NCI-H82 (cell line): ENCODE data around the gene CNTROB.

Experiments used
- DNase-seq: peaks from one replicate; lab custom pipeline; 2025; lab: John Stamatoyannopoulos, UW

CNTROB gene

DNA sequence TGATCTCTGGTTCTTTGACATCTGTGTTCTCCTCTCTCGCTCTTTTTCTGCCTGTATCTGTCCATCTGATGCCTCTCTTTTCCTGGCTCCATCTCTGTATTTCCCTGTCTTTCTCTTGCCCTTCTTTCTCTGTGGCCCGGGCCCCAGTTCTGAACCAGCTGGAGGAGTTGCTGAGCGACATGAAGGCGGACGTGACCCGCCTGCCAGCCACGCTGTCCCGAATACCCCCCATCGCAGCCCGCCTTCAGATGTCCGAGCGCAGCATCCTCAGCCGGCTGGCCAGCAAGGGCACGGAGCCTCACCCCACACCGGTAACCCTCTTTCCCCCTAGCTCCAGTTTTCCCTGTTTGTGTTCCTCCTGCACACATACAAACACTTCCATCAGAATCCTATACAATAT is 21.7 kb upstream of the CNTROB start:
- no peak for DNase-seq

DNA sequence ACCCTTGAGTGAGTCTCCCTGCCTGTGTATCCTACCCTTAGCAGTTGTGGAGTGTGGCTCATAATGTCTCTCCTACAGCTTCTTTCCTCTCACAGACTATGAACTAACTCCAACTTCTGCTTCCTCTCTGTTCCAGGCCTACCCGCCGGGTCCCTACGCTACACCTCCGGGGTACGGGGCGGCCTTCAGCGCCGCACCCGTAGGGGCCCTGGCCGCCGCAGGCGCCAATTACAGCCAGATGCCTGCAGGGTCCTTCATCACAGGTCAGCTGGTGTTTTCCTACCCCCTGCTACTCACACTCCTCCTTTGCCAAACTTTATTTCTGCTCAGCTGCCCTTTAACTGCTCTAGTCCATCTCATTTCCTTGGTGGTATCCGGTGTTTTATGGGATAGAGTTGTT is 21.3 kb upstream of the CNTROB start:
- DNase-seq: no peak

DNA sequence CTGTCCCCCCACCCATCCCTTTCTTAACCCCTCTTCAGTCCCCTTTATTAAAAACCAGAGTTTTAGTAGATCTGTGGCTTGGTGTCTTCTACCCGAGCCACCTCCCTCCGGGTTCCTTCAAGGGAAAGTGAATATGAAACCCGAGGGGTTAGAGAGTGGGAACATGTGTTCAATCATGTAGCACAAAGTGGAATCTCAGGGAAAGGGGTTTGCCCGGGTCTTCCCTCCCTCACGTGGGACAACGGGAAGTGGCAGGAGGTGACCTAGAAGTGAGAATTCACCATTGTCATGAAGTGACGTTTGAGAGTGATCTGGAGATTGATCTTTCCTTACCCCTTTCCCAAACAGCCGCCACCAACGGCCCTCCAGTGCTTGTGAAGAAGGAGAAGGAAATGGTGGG is 20.9 kb upstream of the CNTROB start:
- DNase-seq: no peak

- DNase-seq: peak; percentile 90
Measured at GRCh38 chr17:7912927-7913524, 19.0 kb upstream of the CNTROB start.

DNA sequence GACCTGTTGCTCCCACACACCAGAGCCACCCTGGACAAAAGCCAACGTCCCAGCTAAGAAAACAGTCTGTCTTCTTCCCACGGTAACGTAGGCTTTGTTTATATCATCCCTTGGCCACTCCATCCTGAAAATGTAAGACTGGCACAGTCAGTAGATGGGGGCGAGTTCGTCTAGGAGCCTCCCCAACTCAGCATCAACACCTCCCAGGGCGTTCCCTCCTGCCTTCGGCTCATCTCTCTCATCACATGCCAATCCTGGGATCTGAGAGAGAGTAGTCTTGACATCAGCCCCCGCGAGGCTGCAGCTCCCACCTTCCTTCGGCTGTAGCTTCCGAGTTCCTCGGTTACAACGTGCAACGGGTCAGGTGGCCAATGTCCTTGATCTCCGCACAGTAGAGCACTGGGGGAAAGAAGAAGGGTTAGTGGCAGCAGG is 16.8 kb upstream of the CNTROB start:
- DNase-seq: no peak

GRCh38 chr17:7915611-7916384 is 16.2 kb upstream of the CNTROB start, which contains the start of gene RNF227:
TSS of gene RNF227 (minus strand) at chr17:7916289. CDS start at chr17:7916195, 94 bp downstream.
- DNase-seq: peak; percentile 98

- DNase-seq: no peak
Measured at GRCh38 chr17:7916385-7916682, 15.7 kb upstream of the CNTROB start.

GRCh38 chr17:7916808-7917207 is 15.2 kb upstream of the CNTROB start:
- no peak for DNase-seq

DNA sequence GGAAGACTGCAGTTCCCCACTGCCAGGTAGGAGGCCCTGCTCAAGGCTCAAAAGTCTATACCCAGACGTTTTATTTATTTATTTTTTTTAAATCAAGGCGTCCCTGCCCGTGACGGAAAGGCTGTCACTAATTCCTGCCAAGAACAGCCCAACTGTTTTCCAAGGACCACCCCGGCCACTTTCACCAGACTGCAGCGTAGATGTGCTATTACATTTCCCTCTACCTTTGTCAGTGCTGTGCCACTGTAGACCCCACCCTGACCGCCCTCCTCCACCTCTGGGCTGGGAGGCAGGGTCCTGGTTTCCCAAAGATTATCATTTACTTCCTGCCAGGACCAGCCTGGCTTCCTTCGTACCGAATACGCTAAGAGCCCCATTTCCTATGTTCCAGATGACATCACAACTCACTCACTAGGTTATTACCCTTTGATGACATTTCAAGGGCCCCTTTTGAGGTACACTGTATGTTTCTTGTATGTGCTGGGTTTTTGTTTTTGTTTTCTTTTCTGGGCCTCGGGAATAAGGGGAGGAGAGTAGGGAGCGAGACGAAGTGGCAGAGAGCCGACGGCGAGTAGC is 9.6 kb upstream of the CNTROB start:
- DNase-seq: no peak

- no peak for DNase-seq
Measured at GRCh38 chr17:7922845-7923628, 9.0 kb upstream of the CNTROB start.

DNA sequence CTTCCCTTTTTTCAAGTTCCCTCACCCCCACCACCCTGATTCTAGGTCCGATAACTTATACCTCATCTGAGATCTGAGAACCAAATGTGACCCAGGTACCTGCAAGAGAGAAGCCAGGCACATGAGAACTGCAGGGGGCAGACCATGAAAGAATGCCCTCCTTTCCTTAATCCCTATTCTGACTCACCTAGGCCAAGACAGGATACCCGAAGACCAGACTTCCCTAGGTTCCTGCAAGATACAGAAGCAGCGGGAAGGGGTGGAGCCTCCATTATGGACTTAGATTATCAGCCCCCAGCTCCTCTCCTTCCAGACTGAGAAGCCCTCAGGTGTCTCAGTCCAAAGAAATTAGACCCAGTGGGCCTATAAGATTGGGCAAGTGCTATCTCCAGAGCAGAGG is 4.4 kb upstream of the CNTROB start:
- no peak for DNase-seq

DNA sequence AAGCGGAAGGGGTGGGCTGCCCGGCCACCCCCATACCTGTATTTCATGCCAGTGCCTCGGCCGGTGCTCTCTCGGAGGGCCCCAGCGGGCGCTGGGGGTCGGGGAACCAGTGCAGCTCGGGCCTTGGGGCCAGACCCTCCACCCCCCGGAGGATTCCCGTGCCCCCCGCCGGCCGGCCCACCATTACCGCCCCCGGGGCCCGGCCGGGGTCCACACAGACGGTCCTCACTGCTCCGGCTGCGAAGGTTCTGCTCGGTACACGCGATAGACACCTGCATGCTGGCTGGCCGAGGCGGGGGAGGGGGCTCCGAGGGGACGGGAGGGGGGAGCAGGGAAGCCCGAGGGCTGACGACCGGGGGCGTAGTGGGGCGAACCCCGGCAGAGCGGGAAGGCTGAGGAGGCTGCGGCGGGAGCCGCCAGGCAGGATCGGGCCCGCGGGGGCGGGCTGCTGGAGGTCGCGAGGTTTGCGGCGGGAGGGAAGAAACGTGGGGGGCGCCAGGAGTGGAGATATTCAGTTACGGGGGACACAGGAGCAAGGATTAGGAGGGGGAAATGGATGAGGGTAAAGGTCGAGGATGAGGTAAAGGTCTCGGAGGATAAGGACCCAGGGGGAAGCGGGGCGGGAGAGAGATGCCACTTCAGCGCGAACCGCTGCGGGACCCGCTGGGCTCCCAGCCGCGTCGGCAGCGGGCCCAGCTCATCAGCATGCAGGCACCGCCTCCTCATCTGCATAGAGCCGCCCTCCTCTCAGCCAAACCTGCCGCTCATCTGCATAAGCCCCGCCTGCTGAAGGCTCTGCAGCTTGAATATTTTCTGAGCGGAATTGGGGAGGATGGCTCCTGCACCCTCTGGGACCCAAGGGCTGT is 2.6 kb upstream of the CNTROB start, which contains the start of gene KCNAB3:
Gene KCNAB3 (minus strand): TSS at position 699 of the 866 bp plus-strand sequence. CDS start 421 bp downstream, at position 278.
- peak; percentile 95 for DNase-seq

DNA sequence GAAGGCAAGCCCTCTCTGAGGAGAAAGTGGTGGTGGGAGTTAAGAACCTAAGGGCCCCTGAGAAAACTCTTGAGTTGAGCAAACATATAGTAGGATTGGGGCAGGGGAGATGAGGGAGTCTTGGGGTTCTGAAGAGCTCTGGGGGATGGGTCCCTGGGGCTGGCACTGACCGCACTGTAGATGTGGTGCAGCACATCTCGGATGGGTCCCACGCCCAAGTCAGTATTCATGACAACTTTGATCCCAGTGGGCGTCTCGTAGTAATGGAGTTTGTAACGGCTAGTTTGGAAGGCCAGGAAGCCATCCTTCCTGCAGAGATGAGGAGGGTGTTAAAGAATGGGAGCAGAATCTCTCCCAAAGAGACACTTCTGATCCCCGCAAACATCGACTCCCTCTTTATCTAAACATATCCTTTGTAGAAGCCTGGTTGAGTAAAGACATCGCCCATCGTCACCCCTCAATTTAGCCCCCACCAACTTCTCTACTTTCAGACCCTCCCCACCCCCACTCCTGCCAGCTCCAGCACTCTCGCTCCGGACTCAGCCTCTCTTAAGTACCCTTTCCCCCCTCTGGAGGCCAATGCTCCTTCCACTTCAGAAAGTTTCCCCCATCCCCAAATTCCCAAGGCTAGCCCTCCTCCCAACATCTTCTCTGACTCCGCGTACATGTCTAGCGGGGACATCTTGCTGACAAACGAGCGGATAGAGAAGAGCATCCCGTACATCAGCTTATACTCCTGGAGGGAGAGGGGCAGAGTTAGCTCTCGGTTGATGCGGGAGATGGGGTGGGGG is 970 bp upstream of the CNTROB start:
- DNase-seq: peak; percentile 67

DNA sequence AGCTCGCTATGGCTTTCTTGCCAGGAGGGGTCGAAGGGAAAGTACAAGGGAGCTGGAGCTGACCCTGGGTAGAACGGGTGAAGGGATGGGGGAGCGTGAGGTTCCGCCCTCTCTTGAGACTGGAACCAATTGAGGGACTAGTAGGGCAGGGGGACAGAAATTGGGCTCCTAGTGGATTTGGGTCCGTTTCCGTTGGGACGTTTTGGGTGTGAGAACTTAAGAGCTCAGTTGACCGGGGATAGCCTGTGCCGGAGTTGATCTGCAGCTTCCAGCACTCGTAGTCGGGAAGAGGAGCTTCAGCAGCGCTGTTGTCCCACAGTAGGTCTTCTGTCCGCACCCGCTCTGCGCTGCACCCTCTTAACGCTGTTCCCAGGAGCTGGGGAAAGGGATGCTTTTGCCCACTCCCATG is 481 bp downstream of the CNTROB start:
- peak; percentile 73 for DNase-seq

DNA sequence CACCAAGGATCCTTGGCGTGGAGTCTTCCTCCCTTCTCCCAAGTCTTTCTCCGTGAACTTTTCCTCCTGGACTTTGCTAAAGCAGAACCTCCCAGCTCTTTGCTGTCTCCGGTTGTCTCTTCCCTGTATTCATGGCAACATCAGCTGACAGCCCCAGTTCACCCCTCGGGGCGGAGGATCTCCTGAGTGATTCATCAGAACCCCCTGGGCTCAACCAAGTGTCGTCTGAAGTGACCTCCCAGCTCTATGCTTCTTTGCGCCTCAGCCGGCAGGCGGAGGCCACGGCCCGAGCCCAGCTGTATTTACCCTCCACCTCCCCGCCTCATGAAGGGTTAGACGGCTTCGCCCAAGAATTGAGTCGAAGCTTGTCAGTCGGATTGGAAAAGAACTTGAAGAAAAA is 943 bp downstream of the CNTROB start:
- peak; percentile 71 for DNase-seq

GRCh38 chr17:7935859-7936258 is 3.9 kb downstream of the CNTROB start:
- no peak for DNase-seq

- no peak for DNase-seq
Measured at GRCh38 chr17:7940034-7940433, 8.0 kb downstream of the CNTROB start.

DNA sequence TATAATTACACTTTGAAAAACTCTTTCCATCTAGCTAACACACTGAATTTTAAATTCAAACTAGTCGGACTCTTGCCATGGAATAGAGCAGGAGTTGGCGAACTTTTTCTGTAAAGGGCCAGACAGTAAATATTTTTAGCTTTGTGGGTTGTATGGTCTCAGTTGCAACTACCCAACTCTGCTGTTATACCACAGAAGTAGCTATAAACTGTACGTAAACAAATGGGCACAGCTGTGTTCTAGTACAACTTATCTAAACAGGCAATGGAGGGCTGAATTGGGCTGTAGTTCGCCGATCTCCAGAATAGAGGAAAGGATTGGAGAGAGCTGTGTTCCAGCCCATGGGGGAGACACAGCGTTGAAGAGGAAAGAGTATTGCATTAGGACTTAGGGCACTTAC is 8.7 kb downstream of the CNTROB start:
- no peak for DNase-seq

DNA sequence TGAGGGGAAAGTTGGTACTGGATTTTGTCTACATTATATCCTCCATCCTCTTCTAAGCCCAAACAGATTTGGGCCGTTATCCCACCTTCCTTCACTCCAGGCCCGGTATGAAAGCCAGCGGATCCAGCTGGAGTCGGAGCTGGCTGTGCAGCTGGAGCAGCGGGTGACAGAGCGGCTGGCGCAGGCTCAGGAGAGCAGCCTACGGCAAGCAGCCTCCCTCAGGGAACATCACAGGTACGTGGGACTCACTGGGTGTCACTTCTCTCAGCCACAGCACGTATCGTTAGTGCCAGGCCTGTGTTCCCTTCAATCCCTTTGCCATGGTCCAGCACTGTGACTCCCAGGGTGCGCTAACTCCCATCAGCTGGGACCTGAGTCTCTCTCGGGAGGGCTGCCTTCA is 11.3 kb downstream of the CNTROB start:
- DNase-seq: no peak

DNA sequence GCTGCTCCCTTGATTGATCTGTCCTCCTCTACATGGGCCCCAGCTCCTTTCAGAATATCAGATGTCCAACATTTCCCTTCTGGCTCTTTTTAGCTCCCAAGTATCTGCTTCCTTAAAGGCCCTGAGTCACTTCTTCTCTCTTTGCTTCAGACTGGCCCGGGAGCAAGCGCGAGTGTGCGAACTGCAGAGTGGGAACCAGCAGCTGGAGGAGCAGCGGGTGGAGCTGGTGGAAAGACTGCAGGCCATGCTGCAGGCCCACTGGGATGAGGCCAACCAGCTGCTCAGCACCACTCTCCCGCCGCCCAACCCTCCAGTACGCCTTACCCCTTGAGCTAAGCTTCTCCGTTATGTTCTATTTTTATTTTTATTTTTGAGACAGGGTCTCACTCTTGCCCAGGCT is 12.3 kb downstream of the CNTROB start:
- no peak for DNase-seq

GRCh38 chr17:7945651-7946050 is 13.6 kb downstream of the CNTROB start:
- DNase-seq: no peak
